ENCODE data around the gene WDR82. TPM values are rescaled to one million over a fixed set of nuclear protein-coding genes. Genes with fewer than 3 reads are reported as not detected.
"Not testable (repeated sequence)": the region's sequence is repeated elsewhere in the genome, so short reads cannot be mapped to it uniquely, and the experiment has no call there.

The WDR82 gene
- total RNA-seq, 1 donor from 2014 or later: 57.4 TPM

GRCh38 chr3:52272831-52273230 lies 5.6 kb downstream of the WDR82 start:
- peaks cover 9% of the 10 kb centered on the region for H3K4me1 Mint-ChIP-seq (ENCODE audit: low read depth, unreplicated experiment)
- H4K20me1 ChIP-seq (ENCODE audit: insufficient read depth, low read length): peaks cover 99% of the 10 kb centered on the region
- H3K27ac Mint-ChIP-seq (ENCODE audit: unreplicated experiment): no peak overlapping the region

DNA sequence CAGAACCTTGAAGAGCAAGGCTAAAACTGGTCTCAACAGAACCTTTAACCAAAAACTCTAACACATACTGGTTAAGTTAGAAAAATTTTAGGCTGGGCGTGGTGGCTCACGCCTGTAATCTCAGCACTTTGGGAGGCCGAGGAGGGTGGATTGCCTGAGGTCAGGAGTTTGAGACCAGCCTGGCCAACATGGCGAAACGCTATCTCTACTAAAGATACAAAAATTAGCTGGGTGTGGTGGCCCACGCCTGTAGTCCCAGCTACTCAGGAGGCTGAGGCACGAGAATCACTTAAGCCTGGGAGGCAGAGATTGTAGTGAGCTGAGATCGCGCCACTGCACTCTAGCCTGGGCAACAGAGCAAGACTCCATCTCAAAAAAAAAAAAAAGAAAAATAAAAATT lies 6.3 kb downstream of the WDR82 start:
- H3K36me3 Mint-ChIP-seq (ENCODE audit: low read depth, unreplicated experiment); H3K27ac ChIP-seq (ENCODE audit: low read depth, low read length); H3K9ac ChIP-seq (ENCODE audit: low read length); H3K4me3 ChIP-seq (ENCODE audit: insufficient read depth, low read depth, low read length); H3K27ac Mint-ChIP-seq (ENCODE audit: unreplicated experiment); FAIRE-seq; H3K9me3 Mint-ChIP-seq (ENCODE audit: unreplicated experiment); H3K4me1 Mint-ChIP-seq (ENCODE audit: low read depth, unreplicated experiment); H3K4me2 ChIP-seq (ENCODE audit: low read length); H3K9me3 ChIP-seq (ENCODE audit: insufficient read depth, low read depth, low read length); H3K27me3 ChIP-seq (ENCODE audit: insufficient read depth, low read length); H3K4me1 ChIP-seq (ENCODE audit: insufficient read depth, low read length); H3K4me3 Mint-ChIP-seq (ENCODE audit: unreplicated experiment); H3K27me3 Mint-ChIP-seq (ENCODE audit: low read depth, unreplicated experiment); H2AFZ ChIP-seq (ENCODE audit: low read depth, low read length); DNase-seq (ENCODE audit: low read depth): not testable (repeated sequence)
- H4K20me1 ChIP-seq (ENCODE audit: insufficient read depth, low read length): peaks cover 99% of the 10 kb centered on the region
- H3K36me3 ChIP-seq (ENCODE audit: insufficient read depth, low read length): peaks cover 46% of the 10 kb centered on the region
- H3K79me2 ChIP-seq (ENCODE audit: insufficient read depth, low read length): peaks cover 100% of the 10 kb centered on the region

More at GRCh38 chr3:52272831-52273230, 5.6 kb downstream of the WDR82 start:
- Histone ChIP-seq H3K79me2 (ENCODE audit: insufficient read depth, low read length) (peaks cover 100% of the 10 kb centered on the region), H3K4me3 (ENCODE audit: insufficient read depth, low read depth, low read length) (no peak overlapping the region), H3K4me1 (ENCODE audit: insufficient read depth, low read length) (peaks cover 5% of the 10 kb centered on the region), H3K9me3 (ENCODE audit: insufficient read depth, low read depth, low read length) (no peaks in the 10 kb centered on the region), H3K27ac (ENCODE audit: low read depth, low read length) (no peak overlapping the region), H3K9ac (ENCODE audit: low read length) (no peak overlapping the region), H3K4me2 (ENCODE audit: low read length) (no peak overlapping the region), H2AFZ (ENCODE audit: low read depth, low read length) (no peak overlapping the region), H3K27me3 (ENCODE audit: insufficient read depth, low read length) (no peaks in the 10 kb centered on the region), H3K36me3 (ENCODE audit: insufficient read depth, low read length) (peaks cover 40% of the 10 kb centered on the region)
- FAIRE-seq (no peak), DNase-seq (ENCODE audit: low read depth) (no peak)
- no peak overlapping the region for H3K4me3 Mint-ChIP-seq (ENCODE audit: unreplicated experiment)
- H3K9me3 Mint-ChIP-seq (ENCODE audit: unreplicated experiment): no peaks in the 10 kb centered on the region
- peaks cover 12% of the 10 kb centered on the region for H3K36me3 Mint-ChIP-seq (ENCODE audit: low read depth, unreplicated experiment)
- H3K27me3 Mint-ChIP-seq (ENCODE audit: low read depth, unreplicated experiment): no peaks in the 10 kb centered on the region
- TF ChIP-seq CTCF (IDR thresholded peaks at IDR 0.05; ENCODE audit: insufficient read depth, low read depth, low read length) (no peak), EZH2 (IDR thresholded peaks at IDR 0.05; ENCODE audit: insufficient read depth, low read length) (no peak)

DNA sequence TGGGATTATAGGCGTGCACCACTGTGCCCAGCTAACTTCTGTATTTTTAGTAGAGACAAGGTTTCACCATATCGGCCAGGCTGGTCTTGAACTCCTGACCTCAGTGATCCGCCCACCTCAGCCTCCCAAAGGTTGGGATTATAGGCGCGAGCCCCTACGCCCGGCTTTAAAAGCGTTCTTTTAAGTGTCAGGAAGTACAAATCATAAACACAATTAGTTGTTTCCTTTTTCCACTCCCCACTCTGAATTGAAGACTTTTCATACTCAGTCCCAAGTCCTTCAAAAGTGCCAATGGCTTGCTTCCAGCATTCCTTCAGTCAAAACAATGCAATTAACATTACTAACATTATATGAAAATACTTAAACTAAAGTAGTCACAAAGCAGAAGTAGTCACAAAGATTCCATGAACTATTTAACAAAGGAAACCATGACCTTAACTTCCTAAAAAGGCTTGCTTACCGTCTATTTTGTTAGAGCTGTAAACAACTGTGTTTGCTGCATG lies 8.1 kb downstream of the WDR82 start:
- Mint-ChIP-seq H3K9me3 (ENCODE audit: unreplicated experiment) (no peaks in the 10 kb centered on the region), H3K36me3 (ENCODE audit: low read depth, unreplicated experiment) (peaks cover 16% of the 10 kb centered on the region), H3K27ac (ENCODE audit: unreplicated experiment) (no peak overlapping the region), H3K27me3 (ENCODE audit: low read depth, unreplicated experiment) (no peaks in the 10 kb centered on the region), H3K4me1 (ENCODE audit: low read depth, unreplicated experiment) (peaks cover 5% of the 10 kb centered on the region), H3K4me3 (ENCODE audit: unreplicated experiment) (no peak overlapping the region)
- H3K36me3 ChIP-seq (ENCODE audit: insufficient read depth, low read length): peaks cover 58% of the 10 kb centered on the region
- FAIRE-seq: no peak
- H3K9ac ChIP-seq (ENCODE audit: low read length): no peak overlapping the region
- no peaks in the 10 kb centered on the region for H3K9me3 ChIP-seq (ENCODE audit: insufficient read depth, low read depth, low read length)
- H3K4me1 ChIP-seq (ENCODE audit: insufficient read depth, low read length): no peaks in the 10 kb centered on the region
- no peak overlapping the region for H3K27ac ChIP-seq (ENCODE audit: low read depth, low read length)
- no peak overlapping the region for H3K4me3 ChIP-seq (ENCODE audit: insufficient read depth, low read depth, low read length)
- H4K20me1 ChIP-seq (ENCODE audit: insufficient read depth, low read length): peaks cover 95% of the 10 kb centered on the region
- no peak for DNase-seq (ENCODE audit: low read depth)
- TF ChIP-seq CTCF (IDR thresholded peaks at IDR 0.05; ENCODE audit: insufficient read depth, low read depth, low read length) (no peak), EZH2 (IDR thresholded peaks at IDR 0.05; ENCODE audit: insufficient read depth, low read length) (no peak)
- H2AFZ ChIP-seq (ENCODE audit: low read depth, low read length): no peak overlapping the region
- peaks cover 96% of the 10 kb centered on the region for H3K79me2 ChIP-seq (ENCODE audit: insufficient read depth, low read length)
- H3K4me2 ChIP-seq (ENCODE audit: low read length): no peak overlapping the region
- H3K27me3 ChIP-seq (ENCODE audit: insufficient read depth, low read length): no peaks in the 10 kb centered on the region
